NCI-H82 treated with DMSO at 0.1 percent for 48 hours (cell line): ENCODE measurements around the gene GRIN3B.
A peak's percentile ranks its signal among the peaks of the same experiment; 100 is the strongest.
"Not testable (repeated sequence)": the region's sequence is repeated elsewhere in the genome, so short reads cannot be mapped to it uniquely, and the experiment has no call there.

ENCODE experiments used
- DNase-seq: peaks from one replicate; lab custom pipeline; 2025; ENCODE audit not compliant: unreplicated experiment; lab: John Stamatoyannopoulos, UW

GRIN3B gene

DNA sequence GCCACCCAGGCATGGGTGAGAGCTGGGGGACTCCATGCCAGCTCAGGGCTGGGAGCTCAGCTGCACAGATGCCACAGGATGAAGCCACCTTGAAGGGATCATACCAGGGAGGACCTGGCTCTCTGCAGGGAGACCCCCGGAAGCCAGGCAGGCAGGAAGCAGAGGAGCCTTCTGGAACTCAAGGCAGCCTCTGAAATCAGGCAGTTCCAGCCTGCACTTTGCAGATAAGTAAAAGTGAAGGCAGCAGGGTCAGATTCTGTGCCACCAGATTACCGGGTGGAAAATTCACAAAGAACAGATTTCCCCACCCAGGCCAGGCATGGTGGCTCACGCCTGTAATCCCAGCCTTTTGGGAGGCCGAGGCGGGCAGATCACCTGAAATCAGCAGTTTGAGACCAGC, 18.2 kb downstream of the GRIN3B start:
- no peak for DNase-seq

DNA sequence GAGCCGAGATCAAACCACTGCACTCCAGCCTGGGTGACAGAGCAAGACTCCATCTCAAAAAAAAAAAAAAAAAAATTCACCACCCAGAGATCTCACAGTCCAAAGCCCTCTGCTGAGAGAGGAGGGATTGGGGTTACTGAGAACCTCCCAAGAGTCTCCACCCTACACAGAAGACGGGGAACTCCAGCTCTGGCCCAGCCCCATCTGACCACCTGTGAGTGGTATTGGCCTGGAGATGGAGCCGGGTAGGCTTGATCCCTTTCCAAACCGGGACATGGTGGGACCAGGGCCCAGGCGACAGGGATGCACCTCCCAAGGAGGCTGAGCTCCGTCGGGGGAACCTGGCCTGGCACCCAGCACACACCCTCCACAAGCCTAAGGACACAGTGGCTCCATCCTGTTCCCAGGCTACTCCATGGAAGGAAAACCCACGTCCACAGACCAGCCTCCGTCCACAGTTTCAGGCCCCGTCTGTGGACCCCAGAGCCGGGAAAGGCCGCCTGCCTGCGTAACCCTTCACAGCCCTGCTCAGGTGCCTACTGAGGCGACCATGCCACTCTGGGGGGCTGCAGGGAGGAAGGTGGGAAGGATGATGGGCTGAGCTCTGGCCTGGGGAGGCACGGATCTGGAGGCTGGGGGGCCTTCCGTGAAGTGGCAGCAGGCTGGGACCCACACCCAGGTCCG, 18.9 kb downstream of the GRIN3B start:
- DNase-seq = no peak

DNA sequence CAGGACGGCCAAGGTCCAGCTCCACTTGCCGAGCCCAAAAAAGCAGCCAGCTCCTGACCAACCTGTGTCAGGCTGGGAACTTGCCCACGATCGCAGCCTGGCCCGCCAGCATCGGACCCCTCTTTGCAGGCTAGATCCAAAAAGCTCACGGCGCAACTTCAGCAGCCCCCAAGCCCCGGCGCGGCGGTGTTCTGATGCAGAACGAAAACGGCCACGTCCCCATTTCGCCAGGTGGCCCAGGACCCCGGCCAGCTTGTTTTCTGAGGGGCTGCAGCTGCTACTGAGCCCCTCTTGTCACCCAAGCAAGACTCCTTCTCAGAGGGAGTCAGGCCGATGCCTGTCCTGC, 19.4 kb downstream of the GRIN3B start:
- DNase-seq = no peak

DNA sequence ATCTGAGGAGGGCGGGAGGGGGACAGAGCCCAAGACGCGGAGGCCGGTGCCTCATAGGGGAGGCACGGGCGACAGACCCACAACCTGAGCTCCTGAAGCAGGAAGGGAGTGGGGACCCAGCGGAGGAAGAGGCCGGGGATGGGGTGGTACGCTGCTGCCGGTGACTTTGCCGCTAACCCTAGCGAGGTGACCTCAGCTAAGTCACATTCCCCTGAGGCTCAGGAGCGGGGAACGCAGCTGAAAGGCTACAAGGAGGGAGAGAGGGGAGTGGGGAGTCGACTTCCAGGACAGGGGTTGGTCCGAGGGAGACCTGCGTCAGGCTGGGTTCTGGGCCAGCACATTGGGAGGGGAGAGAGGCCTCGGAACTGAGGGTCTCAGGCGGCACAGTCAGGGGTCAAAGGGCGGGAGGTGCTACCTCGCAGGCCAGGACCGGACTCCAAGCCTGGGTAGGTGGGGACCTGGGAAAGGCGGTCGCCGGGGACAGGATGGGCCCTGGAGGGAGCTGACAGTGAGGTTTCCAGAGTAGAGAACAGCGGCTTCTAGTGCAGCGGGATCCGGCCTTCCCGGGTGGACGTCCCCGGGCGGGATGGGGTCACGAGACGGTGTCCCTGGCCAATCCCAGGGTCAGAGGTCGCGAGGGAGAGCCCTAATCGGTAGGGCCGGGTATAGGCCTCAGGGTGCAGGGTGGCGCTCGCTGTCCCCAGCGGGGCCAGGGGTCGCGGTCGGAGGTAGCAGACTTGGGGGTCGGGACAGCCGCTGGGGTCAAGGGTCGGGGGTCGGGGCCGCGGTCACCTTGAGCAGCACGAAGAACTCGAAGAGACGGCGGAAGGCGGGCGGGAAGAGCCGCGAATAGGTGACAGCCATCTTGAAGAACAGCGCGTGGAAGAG, 20.0 kb downstream of the GRIN3B start:
- no peak for DNase-seq

DNA sequence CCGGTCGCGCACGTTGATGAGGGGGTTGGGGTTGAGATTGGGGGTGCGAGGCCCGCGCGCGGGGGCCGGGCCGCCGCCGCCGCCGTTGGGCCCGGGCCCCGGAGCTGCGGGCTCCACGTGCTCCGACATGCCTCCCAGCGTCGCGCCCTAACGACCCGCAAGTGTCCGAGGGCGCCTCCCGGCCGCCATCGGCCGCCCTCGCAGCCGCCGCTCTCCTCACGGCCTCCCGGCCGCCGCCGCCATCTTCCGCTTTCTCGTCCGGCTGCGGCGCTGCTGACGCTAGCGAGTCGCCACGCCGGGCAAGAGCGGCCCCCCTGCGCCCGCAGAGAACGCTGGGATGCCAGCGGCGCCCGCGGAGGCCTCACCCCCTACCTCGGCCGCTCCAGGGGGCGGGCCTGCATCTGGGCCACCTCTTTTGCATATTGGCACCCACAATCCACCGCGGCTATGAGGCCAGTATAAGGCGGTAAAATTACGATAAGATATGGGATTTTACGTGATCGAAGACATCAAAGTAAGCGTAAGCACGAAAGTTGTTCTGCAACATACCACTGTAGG, 20.7 kb downstream of the GRIN3B start, which contains the start of gene TMEM259:
Gene TMEM259, minus strand, starts transcription at position 256 of the 558 bp plus-strand sequence. Its CDS starts 127 bp downstream, at position 129.
- peak; percentile 79 for DNase-seq

DNA sequence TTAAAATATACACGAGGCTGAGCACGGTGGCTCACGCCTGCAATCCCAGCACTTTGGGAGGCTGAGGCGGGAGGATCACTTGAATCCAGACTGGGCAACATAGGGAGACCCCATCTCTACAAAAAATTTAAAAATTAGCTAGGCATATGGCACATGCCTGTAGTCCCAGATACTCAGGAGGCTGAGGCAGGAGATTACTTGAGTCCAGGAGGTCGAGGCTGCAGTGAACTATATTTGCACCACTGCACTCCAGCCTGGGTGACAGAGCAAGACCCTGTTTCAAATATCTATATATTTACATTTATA, 23.6 kb downstream of the GRIN3B start:
- DNase-seq = not testable (repeated sequence)

DNA sequence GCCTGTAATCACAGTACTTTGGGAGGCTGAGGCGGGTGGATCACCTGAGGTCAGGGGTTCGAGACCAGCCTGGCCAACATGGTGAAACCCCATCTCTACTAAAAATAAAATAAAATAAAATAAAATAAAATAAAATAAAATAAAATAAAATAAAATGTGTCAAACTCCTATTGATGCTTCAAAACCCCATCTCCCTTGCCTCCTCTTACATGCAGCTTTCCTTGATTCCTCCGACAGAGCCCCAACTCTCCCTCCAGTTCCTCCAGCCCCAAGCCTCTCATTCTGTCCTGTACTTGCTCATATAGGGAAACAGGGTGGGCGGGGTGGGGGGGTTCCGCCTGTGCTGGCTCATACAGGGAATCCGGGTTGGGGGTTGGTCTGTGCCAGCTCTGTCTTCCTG, 24.9 kb downstream of the GRIN3B start:
- DNase-seq = not testable (repeated sequence)

DNA sequence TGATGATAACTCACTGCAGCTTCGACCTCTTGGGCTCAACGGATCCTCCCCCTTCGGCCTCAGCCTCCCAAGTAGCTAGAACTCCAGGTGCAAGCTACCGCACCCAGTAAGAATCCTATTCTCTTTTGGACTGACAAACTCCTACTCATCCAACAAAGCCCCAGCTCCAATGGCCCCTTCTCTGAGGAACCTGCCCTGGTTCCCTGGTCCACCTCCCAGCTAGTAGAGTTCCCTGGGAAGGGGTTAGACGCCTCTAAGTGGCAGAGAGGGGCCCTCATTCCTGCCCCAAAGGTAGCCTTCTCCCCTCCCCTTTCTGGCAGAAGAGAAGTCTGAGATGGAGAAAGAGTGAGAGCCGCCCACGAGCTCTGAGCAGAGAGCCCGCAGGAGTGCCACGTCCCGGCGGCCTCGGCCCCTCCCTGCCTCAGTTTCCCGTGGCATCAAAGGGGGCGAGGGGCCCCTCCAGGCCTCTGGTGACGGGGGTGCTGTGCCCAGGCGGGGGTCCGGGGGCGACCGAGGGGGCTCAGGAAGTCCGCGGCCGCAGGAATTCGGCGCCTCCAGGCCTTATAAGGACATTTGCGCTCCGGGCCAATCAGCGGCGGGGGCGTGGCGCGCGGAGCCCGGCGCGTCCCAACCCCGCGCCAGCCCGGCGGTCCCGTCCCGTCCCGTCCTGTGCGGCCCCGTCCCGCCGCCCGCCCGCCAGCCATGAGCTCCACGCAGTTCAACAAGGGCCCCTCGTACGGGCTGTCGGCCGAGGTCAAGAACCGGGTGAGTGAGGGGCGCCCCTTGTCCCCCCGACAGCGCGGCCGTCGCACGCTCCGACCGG, 26.0 kb downstream of the GRIN3B start, which contains the start of gene CNN2:
Gene CNN2, plus strand, starts transcription at position 649 of the 823 bp plus-strand sequence. Its CDS starts 54 bp downstream, at position 703.
- no peak for DNase-seq

DNA sequence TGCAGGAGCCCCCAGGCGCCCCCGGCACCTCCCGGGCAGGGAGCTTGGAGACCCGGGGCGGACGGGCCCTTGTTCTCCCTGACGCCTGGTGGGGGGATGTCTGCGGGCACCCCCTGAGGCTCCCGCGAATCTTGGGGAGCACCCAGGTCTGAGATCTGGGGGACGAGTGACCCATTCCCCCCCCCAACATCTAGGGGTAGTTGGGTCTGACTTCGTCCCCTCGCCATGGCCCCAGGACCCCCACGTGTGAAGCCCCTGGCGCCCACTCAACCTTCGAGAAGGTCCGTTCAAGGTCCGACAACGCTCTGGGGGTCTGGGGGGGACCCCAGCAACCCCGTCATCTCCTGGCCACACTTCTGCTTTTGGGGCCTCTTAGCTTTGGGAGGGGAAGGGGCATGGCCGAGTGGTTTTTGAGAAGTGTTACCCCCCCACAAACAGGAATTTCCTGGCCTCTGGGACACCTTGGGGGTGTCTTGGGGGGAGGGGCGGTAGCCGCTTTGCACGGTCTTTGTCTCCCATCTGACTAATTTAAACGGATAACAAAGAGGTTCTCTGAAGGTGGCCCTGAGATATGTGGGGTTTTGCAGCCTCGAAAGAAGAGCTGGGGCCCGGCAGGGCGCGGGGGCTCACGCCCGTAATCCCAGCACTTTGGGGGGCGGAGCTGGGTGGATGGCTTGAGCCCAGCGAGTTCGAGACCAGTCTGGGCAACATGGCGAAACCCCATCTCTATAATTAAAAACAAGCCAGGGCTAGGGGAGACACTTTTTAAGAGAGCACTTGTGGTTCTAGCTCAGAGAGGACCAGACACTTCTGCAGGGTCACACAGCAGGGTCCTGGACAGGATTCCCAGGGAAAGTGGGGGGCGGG, 26.8 kb downstream of the GRIN3B start:
- no peak for DNase-seq

DNA sequence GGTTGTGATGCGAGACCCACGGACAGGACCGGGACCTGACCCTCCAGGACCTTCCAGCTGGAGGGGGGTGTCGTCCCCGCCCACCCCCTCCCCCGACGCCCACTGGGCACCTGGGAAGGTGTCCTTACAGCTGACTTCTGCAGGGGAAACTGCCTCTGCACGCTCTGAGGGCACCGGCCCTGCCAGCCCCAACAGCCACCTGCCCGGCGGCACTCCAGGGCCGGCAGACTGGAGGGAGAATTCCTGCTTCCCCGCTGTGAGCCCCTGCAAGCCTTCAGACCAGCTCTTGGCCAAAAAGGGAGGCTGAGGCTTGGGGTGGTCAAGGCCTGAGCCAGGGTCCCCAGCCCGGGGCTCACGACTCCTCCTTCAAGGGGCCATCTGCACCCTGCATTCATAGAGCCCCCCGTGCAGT, 27.4 kb downstream of the GRIN3B start:
- no peak for DNase-seq

DNA sequence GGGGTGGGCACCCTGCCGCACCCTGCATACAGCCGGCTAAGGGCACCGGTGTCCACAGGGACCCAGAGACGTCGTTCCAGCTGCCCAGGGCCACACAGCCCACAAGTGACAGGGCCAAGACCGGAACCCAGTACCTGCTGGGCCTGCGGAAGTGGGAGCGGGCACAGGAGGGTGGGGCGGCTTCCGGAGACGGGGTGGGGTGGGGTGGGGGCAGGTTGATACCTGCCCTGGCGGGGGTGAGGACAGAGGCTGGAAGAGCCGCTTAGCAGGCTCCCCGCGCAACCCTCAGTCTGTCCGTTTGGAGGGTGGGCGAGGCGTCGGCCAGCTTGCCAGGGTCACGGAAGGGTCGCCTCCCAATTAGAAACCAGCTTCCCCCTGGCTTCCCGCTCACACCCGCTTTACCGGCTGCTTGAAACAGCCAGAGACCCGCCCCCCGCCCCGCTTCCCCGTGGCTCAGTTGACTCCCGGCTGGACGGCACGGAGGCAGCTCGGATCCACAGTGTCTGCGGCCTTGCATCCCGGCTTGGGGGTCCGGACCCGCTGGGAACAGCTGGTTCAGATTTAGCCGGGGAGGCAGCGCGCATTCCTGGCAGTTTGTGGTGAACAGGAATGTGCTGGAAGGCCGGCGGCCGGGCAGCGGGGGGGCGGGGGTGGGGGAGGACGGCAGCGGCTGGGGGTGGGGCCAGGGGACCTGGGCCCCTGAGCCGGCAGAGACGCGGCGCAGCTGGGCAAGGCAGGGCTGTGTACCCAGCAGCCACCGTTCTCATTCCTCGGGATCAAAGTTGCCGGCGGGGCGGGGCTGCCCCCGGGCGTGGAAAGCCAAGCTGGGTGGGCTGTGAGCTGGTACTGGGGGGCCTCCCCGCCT, 28.1 kb downstream of the GRIN3B start:
- no peak for DNase-seq

DNA sequence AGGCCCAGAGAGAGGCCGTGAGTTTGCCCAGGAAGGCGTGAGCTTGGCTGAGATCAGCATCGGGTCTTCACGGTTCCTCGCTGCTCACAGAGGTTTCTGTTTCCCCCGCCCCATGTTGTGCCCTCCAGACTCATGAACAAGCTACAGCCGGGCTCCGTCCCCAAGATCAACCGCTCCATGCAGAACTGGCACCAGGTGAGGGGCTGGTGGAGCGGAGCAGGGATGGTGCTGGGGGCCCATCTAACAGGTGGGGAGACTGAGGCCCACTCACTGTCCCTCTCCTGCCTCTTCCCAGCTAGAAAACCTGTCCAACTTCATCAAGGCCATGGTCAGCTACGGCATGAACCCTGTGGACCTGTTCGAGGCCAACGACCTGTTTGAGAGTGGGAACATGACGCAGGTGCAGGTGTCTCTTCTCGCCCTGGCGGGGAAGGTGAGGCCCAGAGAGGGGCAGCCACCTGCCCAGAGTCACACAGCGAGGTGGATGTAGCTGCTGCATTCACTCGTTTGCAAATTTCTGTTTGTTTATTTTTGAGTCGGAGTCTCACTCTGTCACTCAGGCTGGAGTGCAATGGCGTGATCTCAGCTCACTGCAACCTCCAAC, 32.1 kb downstream of the GRIN3B start:
- no peak for DNase-seq

DNA sequence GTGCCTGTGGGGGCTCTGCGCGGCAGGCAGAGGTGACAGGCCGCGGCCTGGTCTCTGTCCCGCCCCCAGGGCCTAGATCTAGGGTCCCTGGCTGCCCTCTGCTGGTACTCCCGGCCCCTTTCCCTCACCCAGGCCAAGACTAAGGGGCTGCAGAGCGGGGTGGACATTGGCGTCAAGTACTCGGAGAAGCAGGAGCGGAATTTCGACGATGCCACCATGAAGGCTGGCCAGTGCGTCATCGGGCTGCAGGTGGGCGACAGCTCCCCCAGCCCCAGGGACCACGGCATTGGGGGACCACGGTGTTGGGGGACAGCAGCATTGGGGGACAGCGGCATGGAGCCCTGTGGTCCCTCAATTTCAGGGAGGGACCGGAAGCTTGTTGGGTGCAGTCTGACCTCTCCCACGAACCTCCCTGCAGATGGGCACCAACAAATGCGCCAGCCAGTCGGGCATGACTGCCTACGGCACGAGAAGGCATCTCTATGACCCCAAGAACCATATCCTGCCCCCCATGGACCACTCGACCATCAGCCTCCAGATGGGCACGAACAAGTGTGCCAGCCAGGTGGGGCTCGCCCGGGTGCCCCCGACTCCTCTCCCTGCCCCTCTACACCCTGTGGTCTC, 35.9 kb downstream of the GRIN3B start:
- DNase-seq = no peak

DNA sequence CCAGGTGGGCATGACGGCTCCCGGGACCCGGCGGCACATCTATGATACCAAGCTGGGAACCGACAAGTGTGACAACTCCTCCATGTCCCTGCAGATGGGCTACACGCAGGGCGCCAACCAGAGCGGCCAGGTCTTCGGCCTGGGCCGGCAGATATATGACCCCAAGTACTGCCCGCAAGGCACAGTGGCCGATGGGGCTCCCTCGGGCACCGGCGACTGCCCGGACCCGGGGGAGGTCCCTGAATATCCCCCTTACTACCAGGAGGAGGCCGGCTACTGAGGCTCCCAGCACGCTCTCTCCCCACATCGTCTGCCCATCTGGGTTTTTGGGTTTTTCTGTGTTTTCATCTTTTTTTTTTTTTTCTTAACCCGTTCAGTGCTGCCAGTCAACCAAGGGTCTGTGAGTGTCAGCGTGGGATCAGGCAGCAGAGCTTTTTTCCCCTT, 37.4 kb downstream of the GRIN3B start:
- DNase-seq = no peak

DNA sequence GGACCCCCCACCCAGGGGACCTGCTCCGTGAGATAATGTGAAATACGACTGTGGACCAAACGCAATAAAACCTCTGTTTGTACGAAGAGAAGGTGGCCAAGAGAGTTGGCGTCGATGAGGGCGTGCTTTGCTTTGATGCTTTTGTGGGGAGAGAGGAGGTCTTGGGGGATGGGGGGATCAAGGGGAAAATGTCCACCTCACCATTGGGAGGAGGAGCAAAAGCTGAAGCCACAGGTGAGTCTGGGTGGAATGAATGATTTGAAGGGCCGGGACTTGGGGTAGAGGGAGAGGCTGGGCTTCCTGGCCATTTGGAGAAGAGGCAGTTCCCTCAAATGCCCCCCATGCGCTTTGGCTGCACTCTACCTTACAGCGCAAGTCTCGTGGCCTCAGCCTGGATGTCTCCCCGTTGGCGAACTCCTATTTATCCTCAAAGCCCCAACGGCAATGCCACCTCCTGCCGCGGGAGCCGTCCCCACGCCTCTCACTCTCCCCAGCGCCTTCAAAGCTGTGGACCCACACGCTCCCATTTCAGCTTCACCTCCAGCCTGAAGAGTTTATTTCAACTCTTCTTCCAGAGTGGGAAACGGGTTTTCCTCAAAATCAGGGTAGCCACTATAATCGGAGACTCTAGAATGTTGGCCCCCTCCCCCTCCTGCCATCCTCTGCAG, 38.9 kb downstream of the GRIN3B start:
- no peak for DNase-seq

DNA sequence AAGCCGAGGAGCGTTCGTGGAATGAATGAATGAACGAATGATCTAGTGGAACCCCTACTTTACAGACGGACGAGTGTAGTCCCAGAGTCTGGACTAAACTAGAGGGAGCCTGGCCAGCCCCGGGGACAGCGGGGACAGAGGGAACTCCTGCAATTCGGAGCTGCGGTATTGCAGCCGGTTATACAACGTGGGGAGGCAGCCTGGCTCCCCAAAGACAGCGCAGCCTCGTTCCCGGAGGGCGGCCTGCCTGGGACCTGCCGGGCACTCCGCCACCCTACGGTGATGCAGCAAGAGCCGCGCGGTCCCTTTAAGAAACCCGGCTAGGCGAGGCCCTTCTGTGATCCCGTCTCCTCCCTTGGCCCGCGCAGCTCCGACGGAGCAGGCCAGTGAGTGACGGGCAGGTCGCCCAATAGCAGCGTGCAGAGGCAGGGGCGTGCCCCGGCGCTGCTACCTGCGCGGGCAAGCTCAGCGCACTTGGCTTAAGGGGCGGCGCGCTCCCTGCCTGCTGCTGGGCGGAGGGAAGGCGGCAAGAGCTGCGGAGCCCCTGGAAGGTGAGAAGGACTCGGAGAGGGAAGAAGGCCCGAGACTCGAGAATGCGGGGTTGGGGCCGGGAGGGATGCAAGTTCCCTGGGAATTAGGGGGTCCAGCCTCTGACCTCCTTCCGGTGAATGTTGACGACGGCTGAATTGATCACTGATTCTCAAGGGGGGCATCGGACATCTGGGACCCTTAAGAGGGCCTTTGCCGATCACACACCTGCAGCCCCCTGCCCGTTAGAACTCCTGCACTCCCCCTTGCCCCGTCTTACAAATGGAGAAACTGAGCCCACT, 39.6 kb downstream of the GRIN3B start, which contains the start of gene ABCA7:
Gene ABCA7, plus strand, starts transcription at position 462 of the 830 bp plus-strand sequence. CDS start 1,255 bp downstream, outside the sequence.
- DNase-seq = peak; percentile 89
